ENCODE data around the gene ST6GALNAC3.

The ST6GALNAC3 gene

DNA sequence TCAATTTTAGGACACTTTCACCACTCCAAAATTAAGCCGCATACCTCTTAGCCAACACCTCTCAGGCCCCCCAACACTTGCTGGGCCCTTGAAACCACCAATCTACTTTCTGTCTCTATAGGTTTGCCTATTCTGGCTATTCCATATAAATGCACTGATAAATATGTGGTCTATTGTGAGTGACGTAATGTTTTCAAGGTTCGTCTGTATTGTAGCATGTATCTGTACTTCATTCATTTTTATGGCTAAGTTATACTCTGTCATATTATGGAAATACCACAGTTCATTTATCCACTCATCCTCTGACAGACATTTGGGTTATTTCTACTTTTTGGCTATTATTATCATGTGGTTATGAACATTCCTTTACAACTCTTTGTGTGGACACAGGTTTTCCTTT, 432.8 kb downstream of the ST6GALNAC3 start:
- DNase-seq (ENCODE audit: low spot score) = no peak

DNA sequence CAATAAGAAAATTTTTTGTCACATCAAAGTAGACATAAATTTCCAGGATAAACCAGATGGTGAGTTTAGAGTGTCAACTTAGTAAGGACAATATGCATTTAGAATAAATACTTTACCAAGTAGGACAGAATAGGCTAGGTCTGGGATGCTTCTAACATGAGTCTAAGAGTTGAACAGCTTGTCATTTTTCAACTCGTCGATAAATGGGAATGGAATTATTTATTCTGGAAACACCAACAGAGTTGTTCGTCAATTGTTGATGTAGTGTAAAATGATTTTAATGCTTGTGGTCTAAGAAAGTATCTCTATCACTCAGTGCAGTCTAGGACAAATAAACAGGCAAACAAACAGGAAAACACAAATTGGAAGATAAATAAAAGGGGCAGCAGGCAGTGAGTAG, 434.3 kb downstream of the ST6GALNAC3 start:
- DNase-seq (ENCODE audit: low spot score) = no peak

DNA sequence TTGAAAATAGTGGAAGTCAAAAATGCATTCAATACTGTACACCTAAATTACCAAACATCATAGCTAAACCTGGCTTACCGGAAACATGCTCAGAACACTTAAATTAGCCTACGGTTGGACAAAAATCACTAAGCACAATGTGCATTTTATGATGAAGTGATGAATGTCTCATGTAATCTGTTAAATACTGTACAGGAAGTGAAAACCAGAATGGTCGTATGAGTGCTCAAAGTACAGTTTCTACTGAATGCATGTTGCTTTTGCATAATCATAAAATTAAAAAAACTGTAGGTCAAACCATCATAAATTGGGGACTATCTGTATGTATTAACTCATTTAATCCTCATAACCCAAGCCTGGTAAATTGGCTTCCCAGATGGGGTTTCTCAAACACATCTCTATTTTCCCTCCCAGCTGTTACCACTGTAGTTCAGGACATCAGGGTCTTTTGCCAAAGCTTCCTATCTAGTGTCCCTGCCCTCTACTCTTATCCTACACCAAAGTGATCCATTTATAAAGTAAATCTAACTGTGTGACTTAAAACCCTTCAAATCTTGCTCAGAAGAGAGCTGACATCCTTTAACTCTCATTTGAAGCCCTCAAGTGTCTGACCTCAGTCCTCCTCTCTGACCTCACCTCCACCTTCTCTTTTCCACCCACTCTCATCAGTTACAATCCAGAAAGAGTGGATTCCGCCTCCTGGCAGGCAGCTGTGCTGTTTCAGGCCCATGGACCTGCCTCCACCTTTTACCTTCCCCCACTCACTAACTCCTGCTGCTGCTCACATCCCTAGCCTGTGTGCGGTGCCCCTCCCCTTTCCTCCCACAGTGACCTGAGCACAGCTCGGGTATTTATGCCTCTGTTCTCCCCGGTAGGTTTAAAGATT, 436.4 kb downstream of the ST6GALNAC3 start:
- no peak for DNase-seq (ENCODE audit: low spot score)

DNA sequence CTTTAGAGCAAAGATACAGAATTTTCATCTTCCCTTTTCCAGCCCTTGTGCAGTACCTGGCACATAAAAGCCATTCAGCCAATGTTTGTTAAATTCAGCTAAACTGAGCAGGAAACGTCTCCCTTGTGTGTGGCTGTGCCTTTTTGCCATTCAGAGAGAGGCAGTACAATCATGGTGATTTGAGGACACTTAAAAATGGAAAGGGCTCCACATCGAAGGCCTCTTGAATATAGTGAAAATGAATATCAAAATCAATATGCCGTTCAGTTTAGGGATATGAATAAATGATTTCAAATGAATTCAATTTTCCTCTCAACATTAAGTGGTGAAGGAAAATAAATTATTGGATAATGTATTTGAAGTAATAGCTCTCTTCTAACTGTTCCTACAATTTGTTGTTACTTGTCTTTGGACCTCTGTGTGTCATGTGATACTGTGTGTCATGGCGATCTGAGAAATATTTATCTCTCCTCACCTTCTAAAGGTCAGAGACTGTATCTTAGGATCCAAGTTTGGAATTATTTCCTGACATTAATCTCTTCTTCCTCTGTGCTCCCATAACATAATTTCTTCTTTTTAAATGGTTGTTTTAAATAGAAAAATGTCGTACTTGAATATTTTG, 437.1 kb downstream of the ST6GALNAC3 start:
- no peak for DNase-seq (ENCODE audit: low spot score)

DNA sequence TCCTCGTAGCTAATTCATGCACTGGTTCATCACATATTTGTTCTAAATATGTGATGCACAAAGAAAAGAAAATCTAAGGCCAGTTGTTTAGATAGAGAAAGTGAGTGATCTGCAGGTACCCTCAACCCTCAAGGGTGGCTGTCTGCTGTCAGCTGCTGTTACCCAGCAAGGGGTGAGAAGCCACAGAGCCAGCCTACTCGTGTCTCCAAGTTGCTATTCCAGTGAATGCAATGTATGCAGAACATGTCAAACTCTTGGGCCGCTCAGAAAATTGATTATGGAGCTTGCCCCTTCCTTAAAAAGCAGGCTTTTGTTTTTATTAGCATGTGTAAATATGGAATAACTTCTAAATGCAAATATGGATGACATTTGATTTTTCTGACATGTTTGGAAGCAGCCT, 456.4 kb downstream of the ST6GALNAC3 start:
- DNase-seq (ENCODE audit: low spot score) = no peak

DNA sequence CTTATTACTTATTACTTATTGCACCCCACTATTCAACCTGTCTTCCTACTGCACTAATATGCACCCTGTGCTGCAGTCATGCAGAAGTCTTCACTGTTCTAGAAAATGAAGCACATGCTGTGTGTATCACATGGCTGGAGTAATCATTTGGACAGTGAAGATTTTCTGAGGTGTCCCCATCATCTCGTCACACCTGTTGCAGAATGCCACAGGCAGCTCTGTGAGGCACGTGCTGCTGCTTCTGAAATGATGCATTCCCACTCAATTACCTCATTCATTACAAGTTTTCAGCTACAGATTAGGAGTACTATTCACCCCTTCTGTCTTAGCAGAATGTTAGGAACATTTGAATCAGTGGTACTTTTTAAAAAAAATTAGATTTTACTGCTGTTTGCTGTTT, 467.1 kb downstream of the ST6GALNAC3 start:
- no peak for DNase-seq (ENCODE audit: low spot score)

DNA sequence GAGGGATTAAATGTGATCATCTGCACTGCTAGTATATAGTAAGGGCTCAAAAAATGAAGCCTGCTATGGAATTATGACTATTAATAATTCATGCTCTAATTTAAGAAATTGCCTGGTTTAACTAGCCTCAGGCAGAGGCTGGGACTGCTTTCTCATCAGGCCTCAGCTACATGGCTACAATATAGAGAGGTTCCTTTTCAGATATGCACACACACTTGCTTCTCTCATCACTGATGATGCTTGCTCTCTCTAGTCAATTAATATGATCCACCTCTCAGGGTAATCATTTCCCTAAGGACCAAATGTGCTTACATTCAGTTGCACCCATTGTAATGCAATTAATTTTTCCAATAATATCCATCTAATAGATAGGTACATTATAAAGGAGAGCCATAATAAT, 467.8 kb downstream of the ST6GALNAC3 start:
- DNase-seq (ENCODE audit: low spot score) = no peak

DNA sequence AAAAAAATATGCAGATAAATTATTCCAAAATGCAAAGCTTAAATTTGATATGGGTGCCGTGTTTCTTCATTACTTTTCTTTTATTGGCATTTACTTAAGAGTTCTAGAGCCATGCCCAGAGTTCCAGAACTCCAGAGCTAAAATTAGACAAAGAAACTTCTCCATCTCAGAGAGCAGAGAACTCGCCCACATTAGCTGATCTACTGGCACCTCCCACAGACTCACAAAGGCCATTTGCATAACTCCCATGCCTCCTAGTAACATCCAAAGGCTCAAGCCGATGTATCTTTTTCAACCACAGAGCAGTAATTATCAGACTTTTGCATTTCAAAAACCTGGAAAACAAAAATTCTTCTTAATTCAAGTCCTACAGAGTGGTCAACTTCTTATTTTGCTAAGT, 468.9 kb downstream of the ST6GALNAC3 start:
- no peak for DNase-seq (ENCODE audit: low spot score)

DNA sequence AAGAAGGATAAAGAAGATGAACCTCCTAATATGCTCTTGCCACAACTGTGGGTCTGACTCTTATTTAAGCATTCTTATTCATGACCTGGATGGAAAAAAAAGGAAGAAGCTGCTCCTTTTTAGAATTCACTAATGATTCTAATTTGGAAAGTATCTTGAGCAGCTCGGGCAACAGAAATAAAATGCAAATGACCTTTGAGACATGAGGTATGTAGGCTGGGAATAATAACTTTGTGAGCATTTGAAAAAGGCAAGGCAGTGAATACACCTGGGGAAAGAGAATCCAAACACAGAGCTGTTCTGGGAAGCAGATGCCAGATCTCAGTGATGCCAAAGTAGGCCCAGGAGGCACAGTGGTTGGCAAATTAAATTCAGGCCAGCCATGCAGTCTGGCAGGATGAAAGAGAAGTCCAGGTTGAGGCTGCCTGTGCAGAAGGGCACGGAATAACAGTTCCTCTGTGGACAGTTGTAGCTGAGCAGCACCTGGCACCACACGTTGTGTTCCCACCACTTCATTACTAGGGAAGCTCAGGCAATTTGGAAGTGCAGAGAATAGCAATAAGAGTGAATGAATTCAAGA, 471.9 kb downstream of the ST6GALNAC3 start:
- no peak for DNase-seq (ENCODE audit: low spot score)

DNA sequence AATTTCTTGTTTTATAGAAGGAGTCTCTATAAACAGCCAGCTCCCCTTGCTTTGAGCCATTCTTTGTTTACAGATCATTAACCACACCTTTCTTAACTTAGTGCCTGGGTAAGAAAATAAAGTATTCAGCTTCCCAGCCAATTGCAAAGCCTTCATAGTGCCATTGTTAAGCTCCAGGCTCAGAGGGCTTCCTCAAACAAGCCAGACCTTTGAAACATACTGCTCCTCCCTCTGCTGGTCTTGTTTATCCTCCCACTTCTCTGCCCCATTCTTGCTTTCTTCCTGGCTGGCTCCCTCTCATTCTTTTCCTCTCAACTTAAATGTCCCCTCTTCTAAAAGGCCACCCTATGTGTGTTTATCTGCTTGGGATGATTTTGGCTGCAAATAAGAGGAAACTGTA, 473.4 kb downstream of the ST6GALNAC3 start:
- peak; percentile 1 for DNase-seq (ENCODE audit: low spot score)

DNA sequence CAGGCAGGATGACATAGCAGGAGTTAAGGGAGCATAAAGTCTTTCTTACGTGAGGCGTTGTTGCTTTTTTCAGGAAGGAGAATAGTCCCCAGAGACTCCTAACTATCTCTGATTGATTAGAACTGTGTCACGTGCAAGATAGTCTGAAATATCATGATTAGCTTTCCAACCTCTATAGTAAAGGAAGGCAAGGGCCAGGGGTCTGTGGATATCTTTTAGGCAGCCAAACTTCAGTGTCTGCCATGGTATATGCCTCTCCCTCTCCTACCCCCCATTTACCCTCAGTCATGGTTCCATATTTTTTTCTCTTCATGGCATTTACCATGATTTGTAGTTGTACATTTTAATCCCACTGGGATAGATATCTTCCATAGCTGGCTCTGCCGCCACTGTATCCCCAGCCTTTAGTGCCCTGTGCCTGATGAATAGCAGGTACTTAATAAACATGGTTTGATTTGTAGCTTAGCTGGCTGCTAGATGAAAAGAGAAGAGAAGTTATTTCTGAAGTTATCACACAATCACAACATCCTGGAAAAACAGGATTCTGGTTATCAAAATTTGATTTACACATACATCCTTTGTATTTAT, 474.1 kb downstream of the ST6GALNAC3 start:
- DNase-seq (ENCODE audit: low spot score) = no peak

DNA sequence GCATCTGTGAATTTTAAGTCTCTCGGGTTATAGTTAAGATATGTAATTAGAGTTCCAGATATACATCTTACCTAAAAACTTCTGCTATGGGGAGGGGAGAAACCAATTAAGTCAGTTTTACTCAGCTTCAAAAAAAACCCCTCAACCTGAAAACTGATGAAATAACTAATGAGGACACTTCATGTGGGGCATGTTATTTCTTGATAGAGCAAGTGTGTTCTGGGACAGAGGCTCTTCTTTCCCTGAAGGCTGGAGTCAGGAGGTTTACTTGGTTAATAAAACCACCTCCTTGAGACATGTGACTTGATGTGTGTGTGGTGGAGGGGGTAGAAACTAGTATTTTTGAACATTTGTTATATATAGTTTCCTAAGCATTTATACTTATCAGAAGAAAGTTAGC, 479.7 kb downstream of the ST6GALNAC3 start:
- no peak for DNase-seq (ENCODE audit: low spot score)

DNA sequence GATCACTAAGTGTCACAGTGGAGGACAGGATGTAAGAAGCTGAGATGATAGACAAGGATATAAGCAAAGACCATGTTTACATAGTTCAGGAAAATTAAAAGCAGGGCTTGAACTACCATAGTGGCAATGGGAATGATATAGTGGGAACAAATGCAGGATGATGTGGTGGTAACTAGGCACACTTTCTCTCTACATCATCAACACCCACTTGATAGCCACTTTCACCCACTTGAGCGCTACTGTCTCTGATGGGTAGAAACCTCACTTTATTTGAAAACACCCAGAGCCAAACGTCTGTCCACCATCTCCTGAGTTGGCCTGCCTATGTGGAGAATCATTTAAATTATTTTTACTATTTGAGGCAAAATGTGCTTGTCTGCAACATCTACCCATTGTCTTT, 487.7 kb downstream of the ST6GALNAC3 start:
- DNase-seq (ENCODE audit: low spot score) = no peak

DNA sequence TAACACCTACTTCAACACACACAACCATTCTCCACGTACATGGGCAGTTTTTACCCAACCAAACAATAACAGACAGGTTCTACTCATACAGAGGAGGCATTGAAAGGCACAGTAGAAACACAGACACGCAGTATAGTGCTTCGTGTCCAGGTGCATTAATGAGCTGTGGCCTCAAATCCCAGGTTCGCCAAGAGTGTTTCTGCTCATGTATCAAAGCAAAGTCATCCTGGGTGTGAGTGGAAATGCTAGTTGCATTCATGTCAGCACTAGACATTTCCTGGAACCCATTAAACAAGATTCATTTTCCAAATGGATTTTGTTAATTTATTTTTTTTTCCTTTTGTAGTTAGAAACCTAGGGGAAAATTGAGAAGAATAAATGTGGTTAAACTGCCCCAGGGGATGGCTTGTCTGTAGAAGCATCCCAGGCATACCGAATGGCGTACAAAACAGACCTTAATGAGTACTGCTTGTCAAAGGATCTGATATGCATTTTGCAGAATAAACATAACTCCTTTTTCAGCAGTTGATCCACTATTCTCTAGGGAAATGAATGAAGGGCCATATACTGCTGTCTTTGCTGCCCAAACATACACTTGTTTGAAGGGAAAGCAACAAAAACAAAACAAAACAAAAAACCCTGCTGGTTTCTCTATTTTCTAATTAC, 494.2 kb downstream of the ST6GALNAC3 start:
- DNase-seq (ENCODE audit: low spot score) = no peak

DNA sequence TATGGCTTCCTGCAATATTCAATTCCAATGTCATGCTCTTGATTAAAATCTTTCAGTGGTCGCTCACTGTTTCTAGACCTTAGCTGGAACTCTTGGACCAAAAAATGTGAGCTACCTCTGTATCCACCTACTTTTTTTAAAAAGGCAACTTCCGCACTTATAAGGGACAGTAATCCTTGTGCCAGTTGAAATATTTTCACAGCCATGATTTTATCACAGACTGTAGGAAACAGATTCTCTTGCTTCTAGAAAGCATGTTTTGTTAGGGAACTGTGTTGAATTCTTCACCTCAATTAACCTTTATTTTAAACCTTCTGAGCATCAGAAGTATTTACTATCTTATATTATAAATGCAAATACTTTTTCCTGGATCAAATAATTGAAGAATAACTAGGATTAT, 496.7 kb downstream of the ST6GALNAC3 start:
- no peak for DNase-seq (ENCODE audit: low spot score)

DNA sequence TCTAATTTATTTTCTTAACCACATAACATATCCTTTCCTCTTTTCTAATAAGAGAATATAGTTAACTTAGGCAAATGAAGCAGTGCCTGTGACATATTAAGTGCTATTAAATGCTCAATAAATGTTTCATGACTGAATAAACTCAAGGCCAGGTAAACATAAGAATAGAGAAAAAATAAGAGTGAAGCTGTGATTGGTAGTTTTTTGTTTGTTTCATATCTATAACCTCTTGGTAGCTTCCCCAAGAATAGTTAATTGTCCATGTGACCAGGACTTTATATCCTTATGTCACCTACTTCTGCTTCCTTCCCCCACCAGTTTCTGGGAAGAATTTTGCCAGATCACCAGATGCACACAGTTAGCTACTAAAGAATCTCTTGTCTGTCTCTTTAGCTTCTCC, 497.7 kb downstream of the ST6GALNAC3 start:
- no peak for DNase-seq (ENCODE audit: low spot score)

DNA sequence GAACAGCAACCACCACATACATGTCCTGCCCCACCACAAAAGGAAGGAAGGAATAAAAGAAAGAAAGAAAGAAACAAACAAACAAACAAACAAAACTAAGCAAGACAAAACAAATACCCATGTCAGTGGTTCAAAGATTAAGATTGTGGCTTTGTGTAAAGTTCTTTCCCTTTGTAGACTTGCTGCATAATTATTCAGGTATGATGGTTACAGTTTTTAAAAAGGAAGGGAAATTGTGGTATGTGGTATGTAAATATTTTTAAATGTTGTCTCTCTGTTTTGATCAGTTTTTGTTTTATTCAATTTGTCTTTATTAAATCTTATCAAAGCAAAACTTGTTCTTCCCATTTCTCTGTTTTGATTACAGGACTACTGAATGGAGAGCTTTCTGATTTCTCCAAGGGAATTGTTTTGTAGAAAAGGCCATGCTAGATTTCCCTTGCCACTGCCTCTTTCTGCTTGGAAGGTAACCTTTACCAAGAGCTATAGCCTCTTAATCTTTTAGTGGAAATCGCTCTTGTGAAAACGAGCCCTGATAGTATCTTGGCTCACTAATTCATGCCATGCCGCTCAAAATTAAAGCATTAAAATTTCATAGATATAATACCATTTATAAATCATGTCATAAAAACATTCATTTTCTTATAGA, 502.5 kb downstream of the ST6GALNAC3 start:
- no peak for DNase-seq (ENCODE audit: low spot score)

DNA sequence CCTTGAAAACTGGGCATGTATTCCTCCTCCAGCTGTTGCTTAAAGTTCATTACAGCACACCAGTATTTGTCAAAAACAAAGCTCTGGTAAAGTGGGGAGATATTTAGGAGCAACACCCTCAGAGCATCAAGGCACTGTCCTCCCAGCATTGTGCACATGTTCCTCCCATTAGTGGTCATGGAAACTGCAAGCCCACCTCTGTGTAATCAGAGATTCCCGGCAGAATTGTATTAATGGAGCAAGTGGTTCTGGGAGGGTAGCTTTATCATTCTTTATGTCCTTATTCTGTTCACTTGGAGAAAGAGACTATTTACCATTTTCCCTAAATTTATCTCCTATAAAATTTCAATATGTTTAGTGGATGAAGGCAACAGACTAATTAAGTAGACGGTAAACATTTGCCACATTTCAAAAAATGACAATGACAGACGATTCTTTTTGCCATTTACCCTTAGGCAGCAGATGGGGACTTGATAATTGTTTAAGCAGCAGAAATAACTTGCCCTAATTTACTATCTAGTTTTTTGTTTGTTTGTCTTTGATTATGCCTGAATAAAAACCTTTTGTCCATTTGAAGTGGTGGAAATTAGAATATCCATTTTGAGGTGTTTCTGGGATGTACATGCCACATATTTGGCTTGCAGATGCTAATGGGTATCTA, 503.1 kb downstream of the ST6GALNAC3 start:
- no peak for DNase-seq (ENCODE audit: low spot score)

DNA sequence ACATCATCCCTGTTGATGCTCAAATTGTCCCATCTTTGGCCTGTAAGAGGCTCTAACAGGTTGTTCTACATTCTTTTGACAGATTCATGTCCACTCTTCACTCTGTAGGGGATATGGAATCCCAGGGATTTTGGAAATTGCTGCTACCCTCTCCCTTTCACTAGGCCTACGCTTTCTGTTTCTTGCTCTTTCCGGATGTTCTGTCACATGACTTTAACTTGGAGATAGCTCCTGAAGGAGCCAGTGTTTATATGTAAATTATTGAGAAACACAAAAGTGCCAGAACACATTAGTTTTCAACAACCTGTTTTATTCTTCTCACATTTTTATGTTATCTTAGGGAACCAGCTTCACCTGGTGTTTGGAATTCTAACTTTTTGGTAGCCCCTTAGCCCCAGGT, 505.7 kb downstream of the ST6GALNAC3 start:
- DNase-seq (ENCODE audit: low spot score) = no peak

DNA sequence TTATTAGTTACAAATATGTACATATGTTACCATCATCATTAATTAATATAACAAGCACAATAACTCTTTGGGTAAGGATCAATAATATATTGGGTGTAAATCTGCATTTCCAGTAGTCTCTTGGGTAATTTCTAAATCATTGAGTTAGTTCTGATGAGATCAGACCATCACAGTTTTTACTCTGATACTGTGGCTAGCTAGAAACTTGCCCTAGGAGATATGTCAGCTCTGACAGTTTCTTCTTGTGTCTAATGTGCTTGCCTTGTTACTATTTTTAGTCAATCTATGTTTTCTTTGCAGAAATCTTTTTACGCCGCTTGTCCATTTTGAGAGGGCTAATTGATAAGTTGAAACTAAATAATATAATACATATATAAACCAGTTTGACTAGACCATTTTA, 507.2 kb downstream of the ST6GALNAC3 start:
- DNase-seq (ENCODE audit: low spot score) = no peak

DNA sequence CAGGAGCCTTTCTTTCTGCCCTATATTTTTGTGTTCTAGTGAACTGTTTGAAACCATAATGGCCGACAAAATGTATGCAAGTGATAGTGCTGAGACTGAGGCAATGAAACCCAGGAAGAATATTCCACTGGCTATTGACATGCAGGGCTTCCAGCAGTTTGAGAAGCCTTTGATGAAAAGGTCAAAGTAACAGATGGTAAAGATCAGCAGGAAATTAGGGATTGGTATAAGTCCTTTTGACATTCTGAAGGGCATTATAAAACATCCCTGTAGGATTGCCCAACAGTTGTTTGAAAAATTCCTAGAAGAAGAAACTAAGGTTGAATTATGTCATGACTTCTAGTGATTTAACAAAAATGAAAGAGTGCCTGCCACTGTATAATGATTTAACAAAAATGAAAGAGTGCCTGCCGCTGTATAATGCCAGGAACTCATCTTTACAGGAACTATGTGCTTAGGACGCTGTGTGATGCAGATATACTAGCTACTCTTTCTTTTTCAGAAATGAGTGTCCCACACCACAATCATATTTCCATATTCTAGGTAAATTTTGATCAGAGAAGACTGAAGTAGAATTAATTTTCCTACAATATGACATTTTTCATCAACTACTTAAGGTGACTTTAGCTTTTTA, 508.8 kb downstream of the ST6GALNAC3 start:
- no peak for DNase-seq (ENCODE audit: low spot score)
